ENCODE measurements around the gene GPC6. TPM values are rescaled to one million over a fixed set of nuclear protein-coding genes. Genes with fewer than 3 reads are reported as not detected.

GPC6 gene
- polyA plus RNA-seq, 1 of the 3 experiments (the other 2 are of a cell fraction): 6.7 TPM

- TF ChIP-seq PBX3 (IDR thresholded peaks at IDR 0.05): no peak
Measured at GRCh38 chr13:93777504-93777903, 550.9 kb downstream of the GPC6 start (continued).

- no peak overlapping the region for H3K4me2 ChIP-seq
- 85% methylated on average over 1 of the region's 1 CpG for WGBS (ENCODE audit: low lambda C conversion rate)
- DNase-seq: no peak
- no peaks in the 10 kb centered on the region for H3K9me3 ChIP-seq
- H4K20me1 ChIP-seq (ENCODE audit: insufficient read depth): no peaks in the 10 kb centered on the region
- peaks cover 14% of the 10 kb centered on the region for H3F3A ChIP-seq (replicated peaks; ENCODE audit: insufficient read depth)
- no peaks in the 10 kb centered on the region for H3K27me3 ChIP-seq (ENCODE audit: insufficient read depth)
- no peak overlapping the region for H3K27ac ChIP-seq (ENCODE audit: low read depth in 2 of 2, low read length in 1 of 2)
- no peaks in the 10 kb centered on the region for H3K79me2 ChIP-seq (ENCODE audit: insufficient read depth)
- H2AFZ ChIP-seq (ENCODE audit: low read depth): no peak overlapping the region
- H3K9ac ChIP-seq: no peak overlapping the region
- no peak overlapping the region for H3K4me3 ChIP-seq (ENCODE audit: low read depth in 2 of 2, low read length in 1 of 2)
- POLR2A ChIA-PET: no interaction called here
- no peaks in the 10 kb centered on the region for H3K36me3 ChIP-seq (replicated peaks in 1 of 2; ENCODE audit: control insufficient read depth in 1 of 2, insufficient read depth in 2 of 2, low read length in 1 of 2)
- H3K9me2 ChIP-seq: no peaks in the 10 kb centered on the region
- CTCF ChIA-PET: interaction anchor here (1.6 kb wide), 1 partner anchor 12 kb away, joined by 5 read pairs; no protein-coding TSS in a partner anchor
- TF ChIP-seq PBX3 (IDR thresholded peaks at IDR 0.05): no peak
- no peak for TF ChIP-seq IRF3 (IDR thresholded peaks at IDR 0.05; ENCODE audit: low read depth, low read length)
- no peak for TF ChIP-seq FOXM1 (IDR thresholded peaks at IDR 0.05; ENCODE audit: low read depth)
- TF ChIP-seq RFX5 (IDR thresholded peaks at IDR 0.05; ENCODE audit: low read length): no peak
- no peak for TF ChIP-seq EZH2phosphoT487 (IDR thresholded peaks at IDR 0.05; ENCODE audit: borderline replicate concordance, low read depth)
- TF ChIP-seq USF1 (IDR thresholded peaks at IDR 0.05; ENCODE audit: borderline replicate concordance, low read depth): no peak
- no peak for TF ChIP-seq NFIC (IDR thresholded peaks at IDR 0.05; ENCODE audit: borderline replicate concordance)
- TF ChIP-seq CTCF (IDR thresholded peaks at IDR 0.05): no peak
- TF ChIP-seq GABPA (IDR thresholded peaks at IDR 0.05; ENCODE audit: low read depth): no peak
- TF ChIP-seq USF2 (IDR thresholded peaks at IDR 0.05; ENCODE audit: borderline replicate concordance, low read depth, low read length): no peak
- no peak for TF ChIP-seq TAF1 (IDR thresholded peaks at IDR 0.05; ENCODE audit: borderline replicate concordance, low read depth, low read length)
- no peak for TF ChIP-seq GATA2 (CRISPR knock-in tag; IDR thresholded peaks at IDR 0.05)
- TF ChIP-seq SIN3A (IDR thresholded peaks at IDR 0.05; ENCODE audit: borderline replicate concordance, low read depth, low read length): no peak
- H3K4me1 ChIP-seq (ENCODE audit: control insufficient read depth in 1 of 2, insufficient read depth in 2 of 2, low read depth in 1 of 2, low read length in 1 of 2): peaks cover 0 to 26% of the 10 kb centered on the region in 2 experiments; a peak in 2 of 4 replicates
Measured at GRCh38 chr13:93778548-93778947, 551.9 kb downstream of the GPC6 start.
